Uterus (tissue), 4 donors: ENCODE measurements around the gene ASF1B. TPM values are rescaled to one million over a fixed set of nuclear protein-coding genes. Genes with fewer than 3 reads are reported as not detected.

Source experiments
- DNase-seq, 2 donors: peaks; one replicate each; pipeline ENCODE4 v3.0.0-alpha.2; 2019 to 2020
- H3K27ac ChIP-seq, 2 donors: fragments of 200-600 bp; sonication (generic); 1 replicate in 1 of 2; 2 replicates in 1 of 2; pipeline ENCODE4 v1.5.1; 2016 to 2018
- H3K27me3 ChIP-seq, 2 donors: fragments of 200-600 bp; sonication (generic); one replicate each; pipeline ENCODE4 v1.5.1; 2018 to 2019; ENCODE audit warnings: control low read depth in 1 of 2
- H3K36me3 ChIP-seq, 2 donors: fragments of 200-600 bp; sonication (generic); one replicate each; pipeline ENCODE4 v1.5.1; 2019; ENCODE audit warnings: control low read depth in 1 of 2
- H3K4me1 ChIP-seq, 2 donors: fragments of 200-600 bp; sonication (generic); one replicate each; pipeline ENCODE4 v1.5.1; 2018 to 2019; ENCODE audit warnings: control low read depth in 1 of 2
- H3K4me3 ChIP-seq, 2 donors: fragments of 200-600 bp; sonication (generic); 1 replicate in 1 of 2; 2 replicates in 1 of 2; pipeline ENCODE4 v1.5.1; 2018 to 2019; ENCODE audit warnings: mild to moderate bottlenecking in 1 of 2
- H3K9me3 ChIP-seq, 2 donors: fragments of 200-600 bp; sonication (generic); one replicate each; pipeline ENCODE4 v1.5.1; 2019; ENCODE audit warnings: control low read depth in 1 of 2
- CTCF ChIP-seq, 4 experiments: fragments of 200-600 bp in 2 of 4; fragments of 450-650 bp in 2 of 4; sonication (generic) in 2 of 4; IDR thresholded peaks; one replicate each; pipeline ENCODE4 v1.5.1; 2016 to 2019; ENCODE audit warnings: antibody characterized with exemption in 4 of 4, mild to moderate bottlenecking in 2 of 4, moderate library complexity in 1 of 4
- POLR2A ChIP-seq, 2 donors: fragments of 450-650 bp; IDR thresholded peaks; one replicate each; pipeline ENCODE4 v1.6.1; 2016; ENCODE audit warnings: antibody characterized with exemption in 2 of 2, mild to moderate bottlenecking in 1 of 2, moderate library complexity in 1 of 2
- intact Hi-C: fragments of 100-400 bp; cut with DNase I; formaldehyde crosslinking; loops from one replicate; pipeline ENCODE4 v1.15.1; 2023; ENCODE audit warnings: low total_unique reads
- total RNA-seq, 4 donors: library from RNA; depleted of rRNA in 3 of 4; stranded (reverse); fragments of >200 nt in 3 of 4; gene quantifications; one replicate each; pipeline versions ENCODE4 v1.1.0 to v1.2.4, GENCODE V29; 2014 to 2023
- donor health status: DM: yes; HTN: yes; CAD: no.

Gene ASF1B
- total RNA-seq, 4 donors from 2014 or later = 16.7 TPM; not detected in 3

- DNase-seq = no peak
- TF ChIP-seq CTCF (IDR thresholded peaks at IDR 0.05) (no peak), POLR2A (IDR thresholded peaks at IDR 0.05) (no peak)
- Histone ChIP-seq H3K36me3 (no peaks in the 10 kb centered on the region), H3K4me3 (no peak overlapping the region), H3K9me3 (no peaks in the 10 kb centered on the region), H3K27me3 (no peaks in the 10 kb centered on the region), H3K27ac (no peak overlapping the region), H3K4me1 (no peaks in the 10 kb centered on the region)
- intact Hi-C loops = no loop called here
Observed at GRCh38 chr19:14159059-14159458, 22.7 kb upstream of the ASF1B start.

GRCh38 chr19:14158276-14159023, 22.1 kb upstream of the ASF1B start:
- TF ChIP-seq CTCF (IDR thresholded peaks at IDR 0.05) = no peak
- no peak for TF ChIP-seq POLR2A (IDR thresholded peaks at IDR 0.05)
- no peak for DNase-seq
- intact Hi-C loops = no loop called here

GRCh38 chr19:14156971-14157717, 20.8 kb upstream of the ASF1B start:
- intact Hi-C loops = no loop called here
- no peak for DNase-seq
- H3K9me3 ChIP-seq = no peaks in the 10 kb centered on the region

More at GRCh38 chr19:14158276-14159023, 22.1 kb upstream of the ASF1B start:
- no peaks in the 10 kb centered on the region for H3K36me3 ChIP-seq
- no peak overlapping the region for H3K4me3 ChIP-seq
- no peaks in the 10 kb centered on the region for H3K4me1 ChIP-seq
- no peaks in the 10 kb centered on the region for H3K27me3 ChIP-seq
- H3K27ac ChIP-seq = no peak overlapping the region
- H3K9me3 ChIP-seq = no peaks in the 10 kb centered on the region

DNA sequence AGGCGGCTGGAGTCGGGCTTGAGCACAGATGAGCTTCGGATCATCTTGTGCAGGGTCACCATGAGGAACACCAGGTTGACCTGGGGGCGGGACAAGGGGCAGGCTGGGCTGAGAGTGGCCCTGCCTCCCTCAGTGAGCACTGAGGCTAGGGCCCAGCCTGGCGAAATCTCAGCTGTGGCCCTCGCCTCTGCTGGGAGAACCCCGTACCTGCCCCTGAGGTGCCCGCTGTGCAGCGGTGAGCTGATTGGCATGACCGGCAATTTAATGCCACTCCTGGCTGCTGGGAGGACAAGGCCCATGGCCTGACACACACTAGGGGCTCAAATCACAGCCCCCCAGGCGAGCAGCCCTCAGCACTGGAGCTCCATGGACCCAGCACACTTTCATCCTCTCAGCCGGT, 19.7 kb upstream of the ASF1B start:
- intact Hi-C loops = no loop called here

More at GRCh38 chr19:14156971-14157717, 20.8 kb upstream of the ASF1B start:
- Histone ChIP-seq H3K36me3 (no peaks in the 10 kb centered on the region), H3K27me3 (no peaks in the 10 kb centered on the region), H3K27ac (no peak overlapping the region), H3K4me3 (no peak overlapping the region), H3K4me1 (no peaks in the 10 kb centered on the region)
- TF ChIP-seq POLR2A (IDR thresholded peaks at IDR 0.05) (no peak), CTCF (IDR thresholded peaks at IDR 0.05) (no peak)

More for the DNA sequence above, 19.7 kb upstream of the ASF1B start:
- Histone ChIP-seq H3K27ac (no peak overlapping the region), H3K9me3 (no peaks in the 10 kb centered on the region), H3K4me1 (no peaks in the 10 kb centered on the region), H3K27me3 (no peaks in the 10 kb centered on the region), H3K36me3 (no peaks in the 10 kb centered on the region), H3K4me3 (no peak overlapping the region)
- TF ChIP-seq POLR2A (IDR thresholded peaks at IDR 0.05) (no peak), CTCF (IDR thresholded peaks at IDR 0.05) (no peak)
- DNase-seq = no peak
